ENCODE data around the gene MICAL3.

MICAL3 gene

DNA sequence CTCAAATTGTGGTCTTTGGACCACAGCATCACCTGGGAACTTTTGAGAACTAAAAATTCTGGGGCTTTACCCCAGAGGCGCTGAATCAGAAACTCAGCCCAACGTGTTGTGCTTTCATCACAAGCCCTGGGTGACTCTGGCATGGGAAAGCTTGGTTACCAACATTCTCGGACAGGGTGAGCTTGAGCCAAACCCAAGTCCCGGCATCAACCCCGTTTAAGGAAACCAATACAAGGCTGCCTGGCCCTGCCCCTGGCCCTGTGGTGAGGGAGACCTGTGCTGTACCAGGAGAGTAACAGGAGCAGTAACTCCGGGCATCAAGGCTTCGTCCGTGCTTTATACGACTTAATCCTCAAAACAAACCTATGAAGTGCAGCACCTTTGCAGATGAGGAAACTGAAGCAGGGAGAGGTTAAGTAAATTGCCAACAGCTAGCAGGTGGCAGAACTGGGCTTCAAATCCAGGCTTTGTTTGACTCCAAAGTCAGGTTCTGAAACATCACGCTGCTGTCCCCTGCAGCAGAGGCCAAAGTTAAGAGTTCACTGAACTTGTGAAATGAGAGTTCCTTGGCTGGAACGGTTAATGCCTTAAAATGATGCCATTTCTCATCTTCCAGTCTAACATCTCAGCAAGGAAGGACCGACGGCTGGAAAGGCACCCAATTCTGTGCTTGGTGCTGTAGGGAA lies 186.0 kb downstream of the MICAL3 start:
- no peak for DNase-seq (ENCODE audit: low spot score)

DNA sequence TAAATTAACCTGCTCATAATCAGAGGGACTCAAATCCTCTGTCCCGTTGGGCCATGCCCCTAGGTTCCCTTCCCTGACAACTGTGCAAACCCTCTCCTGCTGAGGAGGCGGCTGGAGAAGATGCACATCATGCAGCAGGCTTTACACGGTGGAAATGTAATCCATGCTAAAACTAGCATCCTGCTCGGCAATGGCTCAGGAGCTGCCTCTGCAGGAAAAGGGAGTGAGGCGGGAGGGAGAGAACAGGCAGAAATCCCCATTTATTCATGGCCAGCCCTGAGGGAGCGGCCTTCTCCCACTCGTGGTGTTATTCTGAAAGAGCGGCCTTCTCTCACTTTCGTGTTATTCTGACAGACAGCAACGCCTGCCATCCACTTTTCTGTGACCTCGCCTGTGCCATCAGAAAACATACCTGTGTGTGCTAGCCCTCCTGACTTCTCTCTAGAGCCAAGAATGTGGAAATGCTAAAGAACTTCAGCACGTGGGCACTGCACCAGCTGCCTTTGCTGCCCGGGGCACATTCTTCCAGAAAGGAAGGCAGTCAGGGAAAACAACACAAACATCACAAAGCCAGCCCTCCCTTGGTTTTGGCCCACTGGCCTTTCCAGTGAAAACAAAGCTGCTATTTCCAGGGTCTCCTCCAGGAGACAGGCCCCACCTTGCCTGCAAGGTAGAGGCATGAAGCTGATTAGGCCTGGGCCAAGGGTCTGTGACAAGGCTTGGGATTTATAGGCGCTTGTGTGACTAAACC lies 187.2 kb downstream of the MICAL3 start:
- no peak for DNase-seq (ENCODE audit: low spot score)

DNA sequence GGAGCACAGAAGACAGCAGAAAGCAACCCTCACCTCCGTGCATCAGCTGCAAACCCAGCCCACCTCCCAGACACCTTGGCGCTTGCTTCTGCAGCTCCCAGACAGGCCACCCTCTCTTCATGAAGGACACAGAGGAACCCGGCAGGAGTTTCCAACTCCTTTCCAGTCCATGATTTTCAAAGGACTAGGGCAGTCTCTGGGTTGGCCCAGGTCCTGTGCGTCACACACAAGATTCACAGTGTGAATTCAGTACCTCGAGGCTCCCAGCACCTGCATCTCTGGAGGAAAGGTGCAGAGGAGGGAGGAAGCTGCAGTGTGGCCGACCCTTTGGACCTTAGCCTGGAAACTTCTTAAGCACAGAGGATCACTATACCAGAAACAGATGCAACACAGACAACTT lies 189.1 kb downstream of the MICAL3 start:
- no peak for DNase-seq (ENCODE audit: low spot score)

DNA sequence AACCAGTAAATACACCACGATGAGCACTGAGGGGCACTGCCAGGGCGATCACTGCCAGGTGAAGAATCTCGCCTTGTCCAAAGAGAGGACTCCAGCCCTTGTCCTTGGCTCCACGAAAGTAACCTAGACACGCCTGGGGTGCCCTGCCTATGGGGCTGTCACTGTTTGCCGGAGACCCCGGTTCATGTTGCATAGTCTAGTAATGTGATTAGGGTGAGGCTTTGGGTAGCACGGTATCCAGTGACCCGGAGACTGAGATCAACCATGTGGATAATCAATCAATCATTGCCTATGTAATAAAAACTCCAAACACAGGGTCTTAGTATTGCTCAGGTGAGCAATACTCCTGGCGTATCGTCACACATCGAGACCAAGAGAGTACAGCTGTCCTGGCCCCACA lies 190.9 kb downstream of the MICAL3 start:
- DNase-seq (ENCODE audit: low spot score): no peak

DNA sequence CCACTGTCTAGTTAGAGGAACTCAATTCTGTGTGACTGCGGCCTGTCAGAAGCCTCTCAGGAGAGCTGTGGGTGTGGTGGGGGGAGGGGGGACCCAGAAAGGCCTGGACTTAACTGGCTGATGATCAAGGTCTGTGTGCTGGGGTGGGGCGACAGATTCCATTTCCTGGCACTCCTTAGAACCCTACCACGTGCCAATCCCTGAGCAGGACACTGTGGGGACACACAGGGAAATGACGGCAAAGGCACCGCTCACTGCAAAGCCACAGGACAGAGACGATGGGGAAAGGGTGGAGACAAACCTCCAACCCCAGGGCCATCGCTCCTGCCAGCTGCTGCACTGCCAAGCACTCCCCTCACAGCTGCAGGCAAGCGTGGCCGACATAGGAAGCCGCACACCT lies 191.7 kb downstream of the MICAL3 start:
- DNase-seq (ENCODE audit: low spot score): no peak

DNA sequence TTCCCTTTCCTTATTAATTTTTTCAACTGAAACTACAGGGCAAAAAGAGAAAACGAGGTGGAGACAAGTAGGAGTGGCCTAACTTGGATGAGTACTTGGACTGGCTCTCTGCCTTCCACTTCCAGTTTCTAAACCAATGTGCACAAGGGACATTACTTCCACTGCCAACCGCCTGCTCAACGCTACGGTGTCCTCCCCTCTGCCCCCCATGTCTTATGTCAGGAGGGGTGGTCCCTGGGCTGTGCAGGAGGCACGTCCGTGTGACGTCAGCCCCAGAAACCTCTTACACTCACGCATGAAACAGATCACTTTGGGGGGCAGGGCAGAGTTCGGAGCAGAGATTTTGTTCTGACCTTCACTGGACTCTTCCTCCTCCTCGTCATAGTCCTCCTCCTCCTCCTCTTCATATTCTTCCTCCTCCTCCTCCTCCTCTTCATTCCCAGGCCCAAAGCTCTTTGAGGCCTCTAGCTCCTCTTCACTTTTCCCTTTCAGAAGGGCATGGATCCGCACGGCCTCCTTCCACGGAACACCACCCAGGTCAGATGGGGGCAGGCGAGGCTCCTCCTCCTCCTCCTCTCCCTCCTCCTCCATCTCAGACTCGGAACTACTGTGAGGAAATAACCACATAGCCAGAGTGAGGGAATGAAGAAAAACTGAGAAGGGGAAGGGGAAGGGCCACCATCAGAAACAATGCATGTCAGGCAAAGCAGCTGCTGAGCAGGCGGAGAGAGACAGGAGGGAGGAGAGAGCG lies 192.7 kb downstream of the MICAL3 start:
- DNase-seq (ENCODE audit: low spot score): no peak

DNA sequence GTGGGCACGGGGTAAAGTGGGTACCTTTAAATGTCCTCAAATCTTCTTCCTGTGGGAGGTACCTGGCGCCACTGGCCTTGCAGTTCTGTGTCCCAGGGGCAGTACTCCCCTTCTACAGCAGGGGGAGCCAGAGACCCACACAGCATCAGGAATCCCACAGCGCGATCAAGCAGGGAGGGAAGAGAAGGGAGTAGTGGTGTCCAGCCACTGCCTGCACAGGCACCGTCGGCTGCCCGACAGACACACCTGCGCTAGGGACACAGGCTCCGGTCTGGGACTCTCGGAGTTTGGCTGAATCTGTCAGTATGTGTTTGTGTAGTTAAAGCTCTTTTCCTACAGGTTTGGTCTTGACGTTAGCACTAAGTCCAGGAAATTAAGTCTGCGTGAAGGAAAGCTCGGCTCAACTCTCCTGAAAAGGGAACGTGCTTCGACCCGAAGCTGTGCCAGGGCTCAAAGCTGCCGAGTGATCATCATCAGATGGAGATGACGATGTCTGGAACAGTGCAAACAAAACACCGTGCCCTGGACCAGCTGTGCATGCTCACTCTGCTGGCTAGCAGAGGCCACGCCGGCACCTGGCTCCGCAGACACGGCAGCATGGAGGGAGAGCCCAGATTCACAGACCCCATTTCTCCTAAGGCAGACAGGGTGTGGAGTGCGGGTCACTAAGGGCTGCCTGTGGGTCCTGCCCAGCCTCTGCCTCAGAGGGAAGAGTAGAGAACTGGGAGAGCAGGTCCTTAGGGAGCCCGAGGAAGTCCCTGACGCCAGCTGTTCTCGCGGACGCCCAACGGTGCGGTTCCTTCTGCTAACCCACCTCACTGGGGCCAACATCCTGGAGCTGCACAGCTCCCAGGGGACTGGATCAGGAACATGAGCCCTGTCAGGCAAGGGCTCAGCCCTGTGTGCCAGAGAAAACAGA lies 194.1 kb downstream of the MICAL3 start:
- DNase-seq (ENCODE audit: low spot score): peak; percentile 78

DNA sequence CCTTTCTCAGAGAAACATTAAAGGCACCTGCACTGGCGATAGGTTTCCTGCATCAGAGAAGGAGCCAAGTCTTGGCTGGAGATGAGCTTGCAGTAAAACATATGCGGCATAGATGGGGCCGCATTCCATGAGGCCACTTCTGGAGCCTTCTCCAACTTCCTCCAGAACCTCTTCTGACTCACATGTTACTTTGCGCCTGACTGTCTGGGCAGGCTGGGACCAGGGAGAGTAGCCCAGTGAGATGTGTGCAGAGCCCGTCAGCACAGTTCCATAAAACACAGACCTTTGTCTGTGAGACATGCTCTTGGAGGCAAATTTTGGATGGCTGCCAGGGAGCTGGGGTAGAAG lies 194.7 kb downstream of the MICAL3 start:
- no peak for DNase-seq (ENCODE audit: low spot score)

DNA sequence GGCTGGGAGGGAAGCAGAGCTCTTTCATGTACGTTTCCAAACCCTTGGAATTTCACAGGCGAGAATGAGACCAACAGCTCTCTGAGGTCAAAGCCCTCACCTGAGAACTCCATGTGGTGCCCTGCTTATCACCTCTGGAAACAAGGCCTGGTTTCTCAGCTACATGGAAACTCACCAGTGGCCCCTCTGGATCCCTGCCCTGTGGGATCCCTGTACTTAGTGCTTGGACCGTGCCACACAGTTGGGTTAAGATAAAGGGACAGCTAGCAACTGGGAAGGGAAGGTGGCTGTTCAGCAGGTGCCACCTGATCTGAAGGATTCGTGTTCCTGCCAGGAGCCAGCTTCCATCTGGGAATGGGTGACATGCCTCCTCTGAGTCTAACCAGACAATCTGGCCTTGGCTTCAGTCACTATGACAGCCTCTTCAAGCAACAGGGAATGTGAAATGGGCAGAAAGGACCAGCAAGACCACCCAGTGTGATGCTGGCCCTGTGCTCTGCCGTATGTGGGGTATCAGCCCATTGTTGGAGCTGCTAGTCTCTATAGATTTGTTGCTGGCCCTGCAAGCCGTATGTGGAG lies 195.8 kb downstream of the MICAL3 start:
- DNase-seq (ENCODE audit: low spot score): no peak

DNA sequence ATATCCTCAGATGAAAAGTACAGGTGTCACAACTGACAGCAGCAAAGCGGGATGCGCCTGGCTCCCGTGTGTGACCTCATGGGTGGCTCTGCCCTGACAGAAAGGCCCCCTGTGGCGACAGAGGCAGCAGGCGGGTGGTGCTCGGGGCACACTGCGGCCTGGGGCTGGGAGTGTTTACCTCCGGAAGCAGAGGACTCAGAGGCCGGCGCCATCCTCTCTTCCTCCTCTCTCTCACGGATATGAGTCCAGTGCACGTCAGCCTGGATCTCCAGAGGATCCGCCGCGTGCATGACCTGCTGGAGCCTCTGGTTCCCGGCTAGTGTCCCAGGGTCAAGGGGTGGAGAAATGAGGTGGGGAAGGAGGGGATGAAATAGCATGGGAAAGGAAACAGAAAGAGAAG lies 196.9 kb downstream of the MICAL3 start:
- no peak for DNase-seq (ENCODE audit: low spot score)

DNA sequence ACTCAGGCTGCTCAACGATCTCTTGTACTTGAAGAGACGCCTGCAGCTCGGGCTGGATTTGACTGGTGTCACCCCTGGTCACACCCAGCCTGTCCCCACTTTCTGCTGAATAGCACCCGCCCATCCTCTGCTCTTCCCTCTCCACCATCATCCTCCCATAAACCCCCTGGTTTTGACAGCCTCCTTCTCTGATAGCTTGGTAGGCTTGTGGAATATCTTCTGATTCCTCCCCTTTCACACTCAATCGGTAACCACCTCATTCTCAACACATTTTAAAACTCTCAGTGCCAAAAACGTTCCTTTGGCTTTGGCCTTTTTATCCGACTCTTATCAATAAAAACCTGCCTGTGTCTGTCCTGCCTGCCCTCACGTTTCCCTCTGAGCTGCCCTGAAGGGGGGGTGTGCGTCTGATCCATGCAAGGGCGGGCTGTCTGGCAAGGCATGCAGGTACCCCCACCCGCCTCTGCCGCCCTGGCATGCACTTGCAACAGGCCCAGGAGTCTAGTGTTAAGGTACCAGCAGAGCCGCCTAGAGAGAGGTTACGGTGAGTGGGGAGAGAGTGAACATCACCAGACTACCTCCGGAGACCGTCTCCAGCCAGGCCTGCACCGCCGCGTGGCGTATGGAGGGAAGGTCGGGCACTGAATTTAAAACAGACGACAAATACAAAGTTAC lies 198.3 kb downstream of the MICAL3 start:
- DNase-seq (ENCODE audit: low spot score): no peak

DNA sequence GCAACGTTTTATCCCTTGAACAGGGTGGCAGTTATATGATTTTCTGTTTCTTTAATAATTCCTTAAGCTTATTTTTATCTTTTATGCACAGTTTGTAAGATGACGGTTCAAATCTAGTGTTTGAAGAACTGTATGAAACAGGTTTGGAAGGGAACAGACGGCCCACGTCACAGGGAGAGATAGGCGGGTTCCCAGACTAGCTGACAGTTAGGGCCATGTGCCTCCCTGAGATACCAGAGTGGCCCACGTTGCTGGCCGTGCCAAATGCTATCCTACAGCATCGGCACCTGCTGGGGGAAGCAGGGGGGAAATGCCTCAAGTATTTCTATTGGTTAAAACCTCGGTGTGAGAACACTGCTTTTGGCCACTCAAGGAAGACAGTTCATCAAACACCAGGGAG lies 199.9 kb downstream of the MICAL3 start:
- no peak for DNase-seq (ENCODE audit: low spot score)

DNA sequence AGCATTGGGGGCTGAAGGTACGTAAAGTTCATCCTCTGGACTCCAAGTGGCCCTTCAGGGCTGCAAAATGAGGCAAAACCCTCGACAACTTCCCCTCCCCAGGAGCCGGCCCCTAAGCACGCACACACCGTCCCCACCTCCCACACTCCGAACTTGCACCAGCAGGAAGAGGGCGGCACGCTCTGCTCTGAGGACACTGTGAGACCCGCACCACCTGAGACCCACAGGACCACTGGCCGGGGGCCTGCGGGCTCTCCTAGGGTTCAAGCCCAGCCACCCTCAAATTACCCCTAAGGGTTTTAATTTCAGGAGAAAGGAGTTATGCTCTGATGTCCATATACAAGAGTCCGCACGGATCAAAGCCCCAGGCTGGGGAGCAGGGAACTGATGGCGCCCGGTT lies 200.4 kb downstream of the MICAL3 start:
- no peak for DNase-seq (ENCODE audit: low spot score)

DNA sequence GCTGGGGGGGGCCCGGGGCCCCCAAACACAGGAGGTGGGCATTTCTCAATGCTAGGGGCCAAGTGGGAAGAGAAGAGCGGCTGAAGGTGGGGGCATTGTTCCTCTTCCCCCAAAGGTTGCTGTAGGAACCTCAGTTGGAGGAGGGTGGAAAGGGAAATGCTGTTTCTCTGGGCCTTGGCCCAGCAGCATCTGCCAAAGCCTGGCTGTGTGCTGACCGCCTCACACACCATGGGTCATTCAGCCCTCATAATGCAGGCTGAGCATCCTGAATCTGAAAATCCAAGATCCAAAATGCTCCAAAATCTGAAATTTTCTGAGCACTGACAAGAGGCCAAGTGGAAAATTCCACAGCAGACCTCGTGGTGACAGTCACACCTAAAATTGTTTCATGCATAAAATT lies 201.1 kb downstream of the MICAL3 start:
- no peak for DNase-seq (ENCODE audit: low spot score)

DNA sequence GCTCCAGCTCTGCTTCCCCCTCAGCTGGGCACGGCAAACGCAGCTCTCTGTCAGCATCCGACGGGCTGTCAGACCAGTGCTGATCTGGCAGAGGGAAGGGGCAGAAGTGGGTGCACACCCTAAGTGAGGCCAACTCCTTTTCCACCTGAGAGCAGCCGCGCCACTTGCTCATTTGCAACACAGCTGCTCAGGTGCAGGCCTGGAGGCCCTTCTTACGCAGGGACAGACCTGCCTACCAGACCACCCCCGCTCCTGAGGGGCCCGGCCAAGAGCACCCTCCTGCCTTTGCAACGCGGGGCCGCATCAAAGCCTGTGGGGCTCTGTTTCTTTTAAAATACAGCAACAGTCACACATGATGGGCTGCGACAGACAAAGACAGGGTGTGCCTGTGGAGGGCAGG lies 202.3 kb downstream of the MICAL3 start:
- no peak for DNase-seq (ENCODE audit: low spot score)

DNA sequence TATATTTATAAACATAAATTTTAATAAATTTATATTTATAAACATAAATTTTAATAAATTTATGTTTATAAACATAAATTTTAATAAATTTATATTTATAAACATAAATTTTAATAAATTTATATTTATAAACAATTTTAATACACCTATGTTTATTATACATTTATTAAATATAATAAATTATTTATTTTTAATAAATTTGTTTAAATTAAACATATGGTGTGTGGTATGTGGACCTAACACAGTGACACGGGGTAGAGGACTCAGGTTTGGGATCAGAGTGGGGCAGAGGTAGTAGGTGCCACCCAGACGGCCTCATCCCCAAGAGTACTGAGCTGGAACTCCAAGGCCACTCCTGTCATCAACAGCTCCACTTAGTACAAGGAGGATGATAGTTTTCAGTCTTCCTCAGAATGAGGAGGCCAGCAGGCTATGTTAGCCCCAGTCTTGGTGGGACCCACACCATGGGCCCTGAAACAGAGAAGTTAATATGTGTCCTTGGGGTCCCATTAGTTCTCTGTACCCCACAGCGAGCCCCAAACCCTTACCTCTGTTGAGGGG lies 203.4 kb downstream of the MICAL3 start:
- DNase-seq (ENCODE audit: low spot score): no peak

DNA sequence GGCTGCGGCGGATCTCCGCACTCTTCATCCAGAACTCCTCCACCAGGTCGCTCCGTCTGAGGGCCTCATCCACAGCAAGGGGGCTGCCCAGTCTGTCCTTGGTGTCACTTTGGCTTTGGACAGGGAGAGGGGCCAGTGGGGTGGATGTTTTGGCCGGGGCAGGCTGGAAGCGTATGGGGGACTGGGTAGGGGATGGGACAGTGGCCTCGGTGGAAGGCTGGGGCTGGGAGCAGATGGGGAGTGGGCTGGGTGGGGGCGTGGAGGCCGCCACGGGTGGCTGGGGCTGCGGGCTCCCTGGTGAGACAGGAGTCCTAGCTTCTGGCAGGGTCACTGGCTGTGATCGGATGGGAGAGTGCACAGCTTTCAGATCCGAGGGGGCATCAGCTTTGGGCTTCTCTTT lies 205.7 kb downstream of the MICAL3 start:
- no peak for DNase-seq (ENCODE audit: low spot score)

DNA sequence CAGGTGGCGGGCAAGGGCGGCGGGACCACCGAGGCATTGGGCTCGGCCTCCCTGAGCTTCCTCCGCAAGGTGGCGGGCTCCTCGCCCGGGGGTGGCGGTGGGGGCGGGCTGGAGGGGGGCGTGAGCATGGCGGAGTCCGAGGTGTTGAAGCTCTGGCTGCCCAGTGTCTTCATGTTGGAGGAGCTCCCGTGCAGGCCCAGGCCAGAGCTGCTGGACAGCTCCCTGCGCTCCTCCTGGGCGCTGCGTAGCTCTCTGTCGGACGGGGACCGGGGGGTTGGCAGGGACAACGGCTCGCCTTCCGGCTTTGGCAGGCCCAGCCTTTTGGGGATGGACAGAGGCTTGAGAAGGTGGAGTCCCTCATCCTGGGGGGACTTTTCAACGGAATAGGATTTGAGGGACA lies 206.2 kb downstream of the MICAL3 start:
- no peak for DNase-seq (ENCODE audit: low spot score)

DNA sequence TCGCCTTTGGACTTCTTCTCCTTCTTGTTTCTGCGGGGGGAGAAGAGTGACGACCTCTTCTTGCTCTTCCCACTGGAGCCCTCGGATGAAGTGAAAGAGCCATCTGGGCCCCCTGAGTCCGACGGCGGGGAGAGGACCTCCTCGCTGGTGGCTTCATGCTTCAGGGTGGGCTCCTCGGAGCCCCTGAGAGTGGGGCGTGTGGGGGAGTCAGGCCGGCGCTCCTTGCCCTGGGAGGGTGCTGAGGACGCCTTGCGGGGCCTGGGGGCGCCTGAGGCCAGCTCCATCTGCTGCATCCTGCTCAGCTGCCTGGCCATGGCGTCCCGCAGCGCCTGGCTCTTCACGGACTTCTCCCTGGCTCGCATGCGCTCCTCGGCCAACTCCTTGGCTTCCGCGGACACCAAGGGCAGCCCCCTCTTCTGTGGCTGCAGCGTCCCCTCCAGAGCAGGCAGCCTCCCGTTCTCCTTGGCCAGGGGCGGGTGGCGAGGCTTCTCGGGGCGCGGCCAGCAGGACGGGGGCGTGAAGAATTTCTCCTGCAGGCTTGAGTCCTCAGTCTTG lies 206.8 kb downstream of the MICAL3 start:
- DNase-seq (ENCODE audit: low spot score): no peak

DNA sequence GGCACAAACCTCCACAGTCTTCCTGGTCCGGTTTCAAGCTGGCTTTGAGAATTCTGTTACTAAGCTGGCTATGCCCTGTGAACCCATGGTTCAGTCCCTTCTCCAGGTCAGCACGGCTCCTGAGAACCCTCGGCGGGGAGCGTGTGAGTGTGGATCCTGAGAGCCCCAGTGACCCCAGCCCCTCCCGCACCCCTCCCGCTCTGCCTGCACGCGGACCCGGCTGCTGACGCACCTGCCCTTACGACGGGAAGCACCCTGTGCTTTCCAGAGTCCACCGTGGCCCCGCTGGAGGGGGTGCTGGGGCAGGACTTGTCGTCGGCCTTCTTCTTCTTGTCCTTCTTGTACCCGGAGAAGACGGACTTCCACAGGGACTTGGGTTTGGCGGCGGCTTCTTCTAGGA lies 207.3 kb downstream of the MICAL3 start:
- no peak for DNase-seq (ENCODE audit: low spot score)

DNA sequence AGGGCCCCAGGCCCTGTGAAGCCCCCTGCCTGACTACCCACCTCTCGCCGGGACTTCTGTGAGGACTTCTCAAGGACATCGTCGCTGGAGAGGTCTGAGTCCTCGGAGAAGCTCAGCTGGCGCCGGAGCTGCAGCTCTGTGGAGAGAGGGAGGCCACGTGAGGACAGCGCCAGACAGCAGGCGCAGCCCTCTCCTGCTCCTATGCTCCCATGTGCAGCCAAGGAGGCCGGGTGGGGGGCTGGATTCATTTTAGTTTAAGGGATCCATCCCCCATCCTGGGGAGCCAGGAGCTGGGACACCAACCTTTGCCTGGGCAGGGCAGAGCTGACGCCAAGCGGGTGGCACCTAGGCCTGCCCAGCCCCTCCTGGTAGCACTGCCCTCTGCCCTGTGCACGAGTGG lies 207.7 kb downstream of the MICAL3 start:
- DNase-seq (ENCODE audit: low spot score): no peak
